ENCODE data around the gene DMD. TPM values are rescaled to one million over a fixed set of nuclear protein-coding genes. Genes with fewer than 3 reads are reported as not detected.

DMD gene
- total RNA-seq, 1 experiment from 2014 or later, result 2.2 TPM

DNA sequence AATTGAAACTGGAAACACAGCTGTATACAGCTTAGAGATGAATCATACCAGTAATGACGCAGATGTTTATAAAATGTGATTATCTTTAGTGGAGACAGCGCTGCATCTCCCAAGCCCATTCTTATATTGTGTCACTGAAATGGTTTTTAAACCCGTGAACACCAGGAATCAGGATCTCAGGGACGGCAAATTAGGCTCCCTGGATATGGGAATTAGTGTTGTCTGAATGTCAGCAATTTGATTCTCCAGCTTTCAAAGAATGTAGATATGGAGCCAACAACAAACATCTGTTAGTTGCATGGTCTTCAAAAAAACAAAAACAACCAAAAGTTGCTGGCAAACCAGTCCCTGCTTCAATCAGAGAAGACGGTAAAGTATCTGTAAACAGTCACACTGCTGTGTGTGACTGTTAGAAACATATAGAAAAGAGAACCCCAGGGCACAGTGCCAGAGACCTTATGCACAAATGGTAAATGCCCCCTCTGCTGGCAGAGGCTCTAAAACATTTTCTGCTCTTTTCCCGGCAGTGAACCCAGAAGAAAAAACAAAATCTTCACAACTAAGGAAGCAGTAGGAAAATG, 1787.7 kb downstream of the DMD start:
- DNase-seq (ENCODE audit: low read depth, low spot score) (no peak), ATAC-seq (no peak)
- Histone ChIP-seq H3K4me3 (ENCODE audit: low read depth in 2 of 2, low read length in 2 of 2) (no peak overlapping the region), H3K9me3 (ENCODE audit: control insufficient read depth, insufficient read depth, low read depth, low read length) (no peaks in the 10 kb centered on the region), H3K4me1 (ENCODE audit: control insufficient read depth, insufficient read depth, low read length) (no peaks in the 10 kb centered on the region), H3K27ac (ENCODE audit: low read length) (no peak overlapping the region), H3K27me3 (ENCODE audit: control insufficient read depth, insufficient read depth, low read length) (no peaks in the 10 kb centered on the region), H3K36me3 (ENCODE audit: control insufficient read depth, insufficient read depth, low read length) (no peaks in the 10 kb centered on the region)
- ChIA-PET CTCF (interaction anchor here (0.6 kb wide), 1 partner anchor 144 kb away, joined by 3 read pairs; no protein-coding TSS in a partner anchor), POLR2A (no interaction called here)
- no TSS peak for BruUV-seq (replicated peaks)
- TF ChIP-seq POLR2AphosphoS5 (IDR thresholded peaks at IDR 0.05; ENCODE audit: low read depth, low read length), result no peak
- TF ChIP-seq, protein P1, sequence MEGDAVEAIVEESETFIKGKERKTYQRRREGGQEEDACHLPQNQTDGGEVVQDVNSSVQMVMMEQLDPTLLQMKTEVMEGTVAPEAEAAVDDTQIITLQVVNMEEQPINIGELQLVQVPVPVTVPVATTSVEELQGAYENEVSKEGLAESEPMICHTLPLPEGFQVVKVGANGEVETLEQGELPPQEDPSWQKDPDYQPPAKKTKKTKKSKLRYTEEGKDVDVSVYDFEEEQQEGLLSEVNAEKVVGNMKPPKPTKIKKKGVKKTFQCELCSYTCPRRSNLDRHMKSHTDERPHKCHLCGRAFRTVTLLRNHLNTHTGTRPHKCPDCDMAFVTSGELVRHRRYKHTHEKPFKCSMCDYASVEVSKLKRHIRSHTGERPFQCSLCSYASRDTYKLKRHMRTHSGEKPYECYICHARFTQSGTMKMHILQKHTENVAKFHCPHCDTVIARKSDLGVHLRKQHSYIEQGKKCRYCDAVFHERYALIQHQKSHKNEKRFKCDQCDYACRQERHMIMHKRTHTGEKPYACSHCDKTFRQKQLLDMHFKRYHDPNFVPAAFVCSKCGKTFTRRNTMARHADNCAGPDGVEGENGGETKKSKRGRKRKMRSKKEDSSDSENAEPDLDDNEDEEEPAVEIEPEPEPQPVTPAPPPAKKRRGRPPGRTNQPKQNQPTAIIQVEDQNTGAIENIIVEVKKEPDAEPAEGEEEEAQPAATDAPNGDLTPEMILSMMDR (IDR thresholded peaks at IDR 0.05), result peak; percentile 30
- intact Hi-C loops (cut with micrococcal nuclease; ENCODE audit: unreplicated experiment), result no loop called here
- in situ Hi-C loops (cut with HindIII; ENCODE audit: low pct_unique_long_range_greater_than_20kb, low sequenced_read_pairs), result no loop called here

DNA sequence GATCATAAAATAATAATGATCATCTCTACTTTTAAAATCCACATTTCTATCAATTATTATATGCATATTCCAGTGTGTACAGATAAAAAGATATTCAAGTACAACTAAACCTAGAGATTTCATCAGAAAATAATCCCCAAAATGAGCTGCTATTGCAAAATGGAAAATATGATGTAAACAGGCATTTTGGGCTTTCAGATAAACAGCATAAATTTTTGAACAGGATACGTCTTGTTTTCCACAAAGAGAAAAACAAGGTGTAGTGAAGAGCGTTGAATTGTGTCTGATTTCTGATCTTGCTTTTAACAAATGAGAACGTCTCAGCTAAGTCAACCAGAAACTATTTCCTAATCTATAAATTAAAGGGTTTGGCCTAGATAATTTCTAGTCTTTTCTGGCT, 1789.9 kb downstream of the DMD start:
- no peak for DNase-seq (ENCODE audit: low read depth, low spot score)
- H3K36me3 ChIP-seq (ENCODE audit: control insufficient read depth, insufficient read depth, low read length), result no peaks in the 10 kb centered on the region
- TF ChIP-seq SIN3A (IDR thresholded peaks at IDR 0.05; ENCODE audit: borderline replicate concordance, insufficient read depth, low read depth, low read length), result no peak
- TF ChIP-seq TCF7L2 (IDR thresholded peaks at IDR 0.05; ENCODE audit: low read depth, low read length), result no peak
- TF ChIP-seq, protein P2, sequence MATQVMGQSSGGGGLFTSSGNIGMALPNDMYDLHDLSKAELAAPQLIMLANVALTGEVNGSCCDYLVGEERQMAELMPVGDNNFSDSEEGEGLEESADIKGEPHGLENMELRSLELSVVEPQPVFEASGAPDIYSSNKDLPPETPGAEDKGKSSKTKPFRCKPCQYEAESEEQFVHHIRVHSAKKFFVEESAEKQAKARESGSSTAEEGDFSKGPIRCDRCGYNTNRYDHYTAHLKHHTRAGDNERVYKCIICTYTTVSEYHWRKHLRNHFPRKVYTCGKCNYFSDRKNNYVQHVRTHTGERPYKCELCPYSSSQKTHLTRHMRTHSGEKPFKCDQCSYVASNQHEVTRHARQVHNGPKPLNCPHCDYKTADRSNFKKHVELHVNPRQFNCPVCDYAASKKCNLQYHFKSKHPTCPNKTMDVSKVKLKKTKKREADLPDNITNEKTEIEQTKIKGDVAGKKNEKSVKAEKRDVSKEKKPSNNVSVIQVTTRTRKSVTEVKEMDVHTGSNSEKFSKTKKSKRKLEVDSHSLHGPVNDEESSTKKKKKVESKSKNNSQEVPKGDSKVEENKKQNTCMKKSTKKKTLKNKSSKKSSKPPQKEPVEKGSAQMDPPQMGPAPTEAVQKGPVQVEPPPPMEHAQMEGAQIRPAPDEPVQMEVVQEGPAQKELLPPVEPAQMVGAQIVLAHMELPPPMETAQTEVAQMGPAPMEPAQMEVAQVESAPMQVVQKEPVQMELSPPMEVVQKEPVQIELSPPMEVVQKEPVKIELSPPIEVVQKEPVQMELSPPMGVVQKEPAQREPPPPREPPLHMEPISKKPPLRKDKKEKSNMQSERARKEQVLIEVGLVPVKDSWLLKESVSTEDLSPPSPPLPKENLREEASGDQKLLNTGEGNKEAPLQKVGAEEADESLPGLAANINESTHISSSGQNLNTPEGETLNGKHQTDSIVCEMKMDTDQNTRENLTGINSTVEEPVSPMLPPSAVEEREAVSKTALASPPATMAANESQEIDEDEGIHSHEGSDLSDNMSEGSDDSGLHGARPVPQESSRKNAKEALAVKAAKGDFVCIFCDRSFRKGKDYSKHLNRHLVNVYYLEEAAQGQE (IDR thresholded peaks at IDR 0.05; ENCODE audit: insufficient read depth in 1 of 2, low read depth in 2 of 2, low read length in 1 of 2), result no peak
- no peak for TF ChIP-seq POLR2AphosphoS5 (IDR thresholded peaks at IDR 0.05; ENCODE audit: low read depth, low read length)
- TF ChIP-seq, protein P1 (IDR thresholded peaks at IDR 0.05), result no peak
- BruUV-seq (replicated peaks), result no TSS peak
- no peak overlapping the region for H3K4me3 ChIP-seq (ENCODE audit: low read depth in 2 of 2, low read length in 2 of 2)
- H3K4me1 ChIP-seq (ENCODE audit: control insufficient read depth, insufficient read depth, low read length), result no peaks in the 10 kb centered on the region
- in situ Hi-C loops (cut with HindIII; ENCODE audit: low pct_unique_long_range_greater_than_20kb, low sequenced_read_pairs) (no loop called here), intact Hi-C loops (cut with micrococcal nuclease; ENCODE audit: unreplicated experiment) (no loop called here)
- ChIA-PET POLR2A (no interaction called here), CTCF (no interaction called here)
- H3K27me3 ChIP-seq (ENCODE audit: control insufficient read depth, insufficient read depth, low read length), result no peaks in the 10 kb centered on the region
- no peak overlapping the region for H3K27ac ChIP-seq (ENCODE audit: low read length)
- ATAC-seq, result no peak
- no peaks in the 10 kb centered on the region for H3K9me3 ChIP-seq (ENCODE audit: control insufficient read depth, insufficient read depth, low read depth, low read length)

Data from Panc1 (cell line).